Measurements from ENCODE around the gene LEMD2.

Gene LEMD2

GRCh38 chr6:33774774-33775173, 14.2 kb downstream of the LEMD2 start:
- no peak for DNase-seq (ENCODE audit: low spot score)

DNA sequence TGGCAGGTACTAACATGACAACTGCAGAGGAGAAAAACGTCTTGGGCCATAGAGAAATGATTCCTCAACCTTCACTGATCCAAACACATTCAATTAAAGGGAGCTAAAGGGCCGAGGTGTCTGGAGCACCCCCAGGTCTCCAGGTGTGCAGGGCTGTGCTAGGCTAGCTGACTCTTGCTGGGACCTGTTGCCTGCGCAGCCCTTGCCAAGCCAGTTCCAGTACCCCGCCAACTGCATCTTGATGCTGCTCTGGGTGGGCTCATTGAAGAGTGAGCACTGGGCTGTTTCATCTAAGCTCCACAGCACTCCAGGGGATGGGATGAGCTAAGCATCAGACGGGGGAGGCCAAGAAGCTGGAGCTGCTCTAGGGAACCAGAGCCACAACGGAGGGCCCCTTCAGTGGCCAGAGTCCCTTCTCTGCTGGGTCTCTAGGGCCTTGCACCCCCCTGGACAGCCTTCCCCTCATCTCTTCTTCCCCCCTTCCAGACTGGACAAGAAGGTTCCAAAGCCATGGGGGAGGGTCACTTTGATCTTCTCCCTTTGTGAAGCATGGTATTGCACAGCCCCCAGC, 15.9 kb downstream of the LEMD2 start:
- DNase-seq (ENCODE audit: low spot score), result no peak

- DNase-seq (ENCODE audit: low spot score), result no peak
Measured at GRCh38 chr6:33772082-33772830, 16.7 kb downstream of the LEMD2 start.

DNA sequence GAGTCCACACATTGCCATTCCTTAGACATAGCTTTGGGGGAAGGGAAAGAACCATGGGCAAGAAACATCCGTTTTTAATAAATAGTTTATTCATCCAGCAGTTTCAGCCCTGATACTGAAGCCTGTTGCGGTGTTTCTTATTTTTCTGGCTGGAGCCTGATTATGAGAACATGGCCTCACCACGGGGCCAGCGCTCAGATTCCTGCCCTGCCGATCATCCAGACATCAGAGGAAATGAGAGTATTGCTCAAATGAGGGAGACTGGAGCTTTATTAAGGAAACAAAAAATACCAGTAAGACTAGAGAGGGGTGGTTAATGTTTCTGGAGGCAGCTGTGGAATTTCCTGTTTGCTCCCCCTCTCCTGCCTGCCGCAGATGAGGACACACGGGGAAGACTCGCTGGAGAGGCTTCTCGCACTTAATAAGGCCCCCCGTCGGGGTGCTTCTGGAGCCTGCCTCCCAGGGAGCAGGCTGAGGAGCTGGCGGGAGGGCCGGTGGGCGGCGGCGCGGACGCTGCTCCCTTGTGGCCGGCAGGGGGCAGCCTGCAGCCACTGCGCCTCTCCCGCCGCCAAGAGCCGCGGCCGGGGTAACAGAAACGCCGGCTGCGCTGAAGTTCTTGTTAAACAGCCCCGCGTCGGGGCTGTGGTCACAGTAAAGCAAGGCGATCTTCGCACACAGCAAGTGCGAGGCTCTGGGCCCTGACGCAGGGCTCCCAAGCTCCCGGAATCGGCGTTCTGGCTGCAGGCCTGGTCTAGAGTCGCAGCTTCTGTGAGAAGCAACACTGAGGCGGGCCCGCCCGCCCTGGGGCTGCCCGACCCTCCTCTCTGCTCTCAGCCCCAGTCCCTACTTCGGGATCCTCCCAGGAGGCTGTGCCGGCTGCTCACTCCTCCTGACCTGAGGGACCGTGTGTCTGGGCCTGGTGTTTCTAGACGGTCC, 17.5 kb downstream of the LEMD2 start:
- peak; percentile 59 for DNase-seq (ENCODE audit: low spot score)

DNA sequence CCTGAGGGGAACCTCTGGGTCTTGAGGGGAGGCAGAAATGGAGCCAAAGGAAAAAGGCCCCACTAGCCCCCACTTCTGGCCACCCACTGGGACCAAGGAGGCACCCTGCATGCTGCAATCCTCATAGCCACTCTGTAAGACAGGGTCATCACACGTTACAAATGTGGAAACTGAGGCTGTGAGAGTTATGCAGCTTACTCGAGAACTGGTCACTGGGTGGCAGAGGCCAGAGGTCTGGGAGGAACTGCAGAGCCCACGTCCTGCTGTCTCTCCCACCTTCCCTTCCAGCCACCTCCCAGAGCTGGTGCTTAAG, 18.1 kb downstream of the LEMD2 start:
- DNase-seq (ENCODE audit: low spot score), result no peak

GRCh38 chr6:33770124-33770832, 18.7 kb downstream of the LEMD2 start:
- DNase-seq (ENCODE audit: low spot score), result no peak

DNA sequence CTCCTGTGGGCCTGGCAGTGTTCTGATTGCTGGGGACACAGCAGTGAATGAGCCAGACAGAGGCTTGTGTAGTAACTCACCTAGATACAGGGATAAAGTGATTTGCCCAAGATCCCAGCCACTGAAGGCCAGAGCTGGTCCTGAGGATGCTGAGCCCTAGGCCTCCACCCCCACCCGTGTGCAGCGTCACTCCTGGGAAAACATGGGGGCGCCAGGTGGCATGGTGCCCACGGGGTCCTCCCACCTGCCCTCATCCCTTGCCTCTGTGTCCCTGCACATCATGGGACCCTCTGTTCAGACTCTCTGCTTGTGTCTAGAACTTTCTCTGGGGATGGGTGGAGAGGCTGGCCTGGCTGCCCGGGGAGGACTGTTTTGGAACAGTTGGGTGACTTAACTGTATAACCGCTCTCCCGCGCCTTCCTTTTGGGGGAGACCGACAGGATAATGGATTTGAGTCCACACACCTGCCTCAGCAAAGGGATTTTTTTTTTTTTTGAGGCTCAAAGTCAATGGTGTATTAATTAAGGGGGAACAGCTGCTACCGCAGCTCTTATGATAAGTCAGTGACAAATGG, 19.6 kb downstream of the LEMD2 start:
- no peak for DNase-seq (ENCODE audit: low spot score)

- peak; percentile 52 for DNase-seq (ENCODE audit: low spot score)
Measured at GRCh38 chr6:33768644-33769120, 20.2 kb downstream of the LEMD2 start.

- no peak for DNase-seq (ENCODE audit: low spot score)
Measured at GRCh38 chr6:33766921-33767907, 21.7 kb downstream of the LEMD2 start.

DNA sequence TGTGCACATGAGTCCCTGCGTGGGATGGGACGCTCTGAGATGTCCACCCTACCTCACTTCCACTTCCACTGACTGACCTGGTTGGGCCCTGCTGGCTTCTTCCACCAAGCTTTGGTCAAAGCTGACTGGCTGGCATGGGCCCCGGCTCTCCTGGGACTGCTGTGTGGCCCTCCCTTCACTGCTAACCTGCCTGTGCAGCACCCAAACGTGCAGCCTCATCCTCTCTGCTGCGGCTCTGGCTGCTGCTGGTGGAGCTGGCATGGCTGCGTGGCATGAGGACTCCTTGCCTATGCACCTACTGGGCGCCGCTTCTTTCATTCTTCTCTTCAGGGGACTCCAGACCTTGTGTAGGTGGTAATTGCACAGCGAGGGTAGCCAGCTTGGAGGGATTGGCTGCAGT, 23.6 kb downstream of the LEMD2 start:
- no peak for DNase-seq (ENCODE audit: low spot score)

DNA sequence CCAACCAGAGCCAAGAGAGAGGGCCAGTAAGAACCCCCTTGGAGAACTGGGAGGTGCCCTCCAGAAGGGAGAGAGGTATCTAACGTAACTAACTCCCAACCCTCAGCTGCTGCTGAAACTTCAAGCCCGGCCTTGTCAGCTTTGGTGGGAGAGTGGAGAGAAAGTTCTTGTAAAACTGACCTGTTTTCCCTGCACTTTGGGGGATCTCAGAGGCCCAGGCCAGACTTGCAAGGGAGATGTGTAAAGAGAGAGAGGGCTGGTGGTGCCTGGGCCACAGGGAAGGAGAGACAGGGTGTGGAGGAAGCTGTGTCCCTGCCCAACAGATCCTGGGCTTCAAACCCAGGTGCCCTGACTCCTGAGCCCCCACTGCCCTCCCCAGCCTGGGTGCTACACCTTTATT, 24.9 kb downstream of the LEMD2 start:
- DNase-seq (ENCODE audit: low spot score), result no peak

DNA sequence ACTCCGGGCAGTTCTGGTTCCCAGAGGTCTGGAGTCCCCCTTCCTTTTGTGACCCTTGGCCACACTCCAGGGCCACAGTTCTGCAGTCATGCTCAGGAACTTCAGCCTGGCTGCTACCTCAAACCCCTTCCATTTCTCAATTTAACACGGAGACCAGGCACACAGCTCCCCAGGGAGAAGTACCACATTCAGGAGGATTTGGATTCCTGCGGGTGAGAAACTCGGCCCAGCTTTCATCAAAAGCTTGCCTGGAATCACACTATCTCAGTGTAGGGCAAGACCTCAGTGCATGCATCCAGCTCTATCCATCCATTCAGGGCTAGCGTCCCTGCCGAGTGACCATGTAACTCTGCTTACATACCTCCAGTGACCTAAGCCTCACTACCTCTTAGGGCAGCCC, 25.4 kb downstream of the LEMD2 start:
- DNase-seq (ENCODE audit: low spot score), result no peak

- no peak for DNase-seq (ENCODE audit: low spot score)
Measured at GRCh38 chr6:33762713-33763112, 26.2 kb downstream of the LEMD2 start.

DNA sequence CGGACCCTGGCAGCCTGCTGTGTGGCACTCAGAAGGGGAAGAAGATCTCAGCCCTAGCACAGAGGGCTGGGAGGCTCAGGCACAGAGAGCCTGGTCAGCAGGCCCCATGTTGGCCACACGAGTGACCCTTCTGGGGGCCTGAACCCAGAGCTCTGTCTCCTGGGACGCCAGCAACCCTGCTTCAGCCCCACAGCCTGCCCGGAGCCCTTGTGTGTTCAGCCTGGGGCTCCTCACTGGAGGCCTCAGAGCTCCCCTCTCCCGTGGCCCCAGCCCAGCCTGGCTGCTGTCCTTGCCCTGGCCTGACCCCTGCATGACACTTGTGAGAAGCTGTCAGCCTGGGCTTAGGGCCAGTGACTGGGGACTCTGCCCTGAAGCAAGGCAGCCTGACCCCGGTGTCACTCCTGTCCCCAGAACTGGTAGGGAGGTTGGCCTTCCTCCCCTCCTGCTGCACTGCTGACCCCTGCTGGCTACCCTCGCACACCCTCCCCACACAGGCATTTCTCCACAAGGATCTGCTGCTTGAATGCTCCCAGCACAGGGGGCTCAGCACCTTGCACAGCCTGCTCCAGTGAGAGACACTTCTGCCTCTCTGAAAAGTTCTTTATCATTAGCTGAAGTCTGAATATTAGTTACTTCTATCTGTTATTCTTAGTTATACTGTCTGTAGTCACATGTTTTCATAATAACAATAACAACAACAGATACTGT, 26.9 kb downstream of the LEMD2 start:
- DNase-seq (ENCODE audit: low spot score), result peak; percentile 16

GRCh38 chr6:33761581-33761921, 27.4 kb downstream of the LEMD2 start:
- DNase-seq (ENCODE audit: low spot score), result no peak

- DNase-seq (ENCODE audit: low spot score), result no peak
Measured at GRCh38 chr6:33759887-33760629, 28.9 kb downstream of the LEMD2 start.

DNA sequence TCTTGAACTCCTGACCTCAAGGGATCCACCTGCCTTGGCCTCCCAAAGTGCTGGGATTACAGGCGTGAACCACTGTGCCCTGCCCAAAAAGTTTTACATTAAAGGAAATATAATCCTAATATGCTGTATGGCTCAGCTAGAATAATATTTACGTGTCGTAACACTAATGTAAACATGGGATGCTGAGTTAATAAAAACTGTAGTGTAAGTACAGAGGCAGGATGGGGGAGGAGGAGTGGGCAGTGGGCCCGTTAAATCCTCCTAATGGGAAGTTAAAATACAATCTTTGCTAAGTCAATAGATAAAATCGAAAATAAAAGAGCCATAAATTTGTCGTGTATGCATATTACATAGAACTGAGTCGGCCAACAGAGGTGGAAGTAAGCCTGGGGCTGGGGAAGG, 30.1 kb downstream of the LEMD2 start:
- no peak for DNase-seq (ENCODE audit: low spot score)

GRCh38 chr6:33757906-33758305, 31.0 kb downstream of the LEMD2 start:
- no peak for DNase-seq (ENCODE audit: low spot score)

- no peak for DNase-seq (ENCODE audit: low spot score)
Measured at GRCh38 chr6:33757113-33757512, 31.8 kb downstream of the LEMD2 start.

Data from SW480 (cell line).